Heart left ventricle (tissue), 13 donors: ENCODE data around the gene YWHAH.

Source experiments
- CTCF ChIP-seq, 12 donors: fragments of 200-600 bp; sonication (generic) in 4 of 12; IDR thresholded peaks; one replicate each; pipeline versions ENCODE4 v1.5.0 to v1.8.0; 2018 to 2022; ENCODE audit warnings: antibody characterized with exemption in 12 of 12, mild to moderate bottlenecking in 5 of 12
- POLR2A ChIP-seq, 2 donors: fragments of 450-650 bp; IDR thresholded peaks; one replicate each; pipeline ENCODE4 v1.6.1; 2017; ENCODE audit warnings: antibody characterized with exemption in 2 of 2, mild to moderate bottlenecking in 2 of 2, moderate library complexity in 2 of 2
- donor health status: ischemic (EF 13 %, LVEDD 7.1; RV severe dilation, severe dysfunction).
- donor health status: DM: no; HTN: yes; CAD: no.
- donor health status: DM: no; HTN: no; CAD: no.
- donor health status: ischemic (EF 25% LVEDD 6.9; RV normal size, moderate dysfunction).
- donor health status: ischemic (EF 25% LVEDD 5.7; RV mildly dilated, moderate dysfunction).
- donor health status: ischemic (EF 35%, LVEDD 5.7; RV mildly dilated, moderate dysfunction).
- donor health status: nonischemic (EF 11% LVEDD 7.7; RV severe dilation, severe dysfunction).
- donor health status: DM: yes; HTN: yes; CAD: no.
- donor health status: PGD.
- donor health status: ischemic (EF 29% LVEDD 5.4; RV normal size, mild dysfunction).
- donor health status: nonischemic (EF 23%, LVEDD 6.1; RV moderate dilation, normal function).

- no peak for TF ChIP-seq CTCF (IDR thresholded peaks at IDR 0.05)
- no peak for TF ChIP-seq POLR2A (IDR thresholded peaks at IDR 0.05)
Observed at GRCh38 chr22:31972180-31972579, 27.8 kb downstream of the YWHAH start.
